ENCODE results near the gene CNOT3.
"Not testable (repeated sequence)": the region's sequence is repeated elsewhere in the genome, so short reads cannot be mapped to it uniquely, and the experiment has no call there.

The CNOT3 gene

GRCh38 chr19:54173951-54174834, 36.6 kb downstream of the CNOT3 start:
- DNase-seq, result no peak
- TF ChIP-seq CTCF (IDR thresholded peaks at IDR 0.05; ENCODE audit: low read depth, low read length), result no peak
- Histone ChIP-seq H3K27me3 (peaks cover 9% of the 10 kb centered on the region; the same call in 1 of the 2 replicates), H3K4me3 (ENCODE audit: low read depth, low read length) (no peak overlapping the region), H3K36me3 (no peaks in the 10 kb centered on the region), H3K4me1 (no peaks in the 10 kb centered on the region), H3K9me3 (no peaks in the 10 kb centered on the region)

- DNase-seq, result peak; percentile 57
- Histone ChIP-seq H3K27me3 (no peaks in the 10 kb centered on the region; the same call in 1 of the 2 replicates), H3K4me1 (peaks cover 4% of the 10 kb centered on the region; the same call in 1 of the 2 replicates), H3K4me3 (ENCODE audit: low read depth, low read length) (no peak overlapping the region), H3K36me3 (no peaks in the 10 kb centered on the region), H3K9me3 (no peaks in the 10 kb centered on the region)
- no peak for TF ChIP-seq CTCF (IDR thresholded peaks at IDR 0.05; ENCODE audit: low read depth, low read length)
Measured at GRCh38 chr19:54178581-54179261, 41.2 kb downstream of the CNOT3 start.

- TF ChIP-seq CTCF (IDR thresholded peaks at IDR 0.05; ENCODE audit: low read depth, low read length), result no peak
- H3K4me3 ChIP-seq (ENCODE audit: low read depth, low read length), result no peak overlapping the region
- H3K9me3 ChIP-seq, result no peaks in the 10 kb centered on the region
- peaks cover 4% of the 10 kb centered on the region; the same call in 1 of the 2 replicates for H3K4me1 ChIP-seq
- no peak for DNase-seq
- H3K27me3 ChIP-seq, result no peaks in the 10 kb centered on the region
- H3K36me3 ChIP-seq, result no peaks in the 10 kb centered on the region
Measured at GRCh38 chr19:54179262-54179852, 41.8 kb downstream of the CNOT3 start.

GRCh38 chr19:54179921-54180461, 42.4 kb downstream of the CNOT3 start:
- Histone ChIP-seq H3K4me1 (peaks cover 4% of the 10 kb centered on the region; the same call in 1 of the 2 replicates), H3K27me3 (no peaks in the 10 kb centered on the region), H3K9me3 (no peaks in the 10 kb centered on the region), H3K4me3 (ENCODE audit: low read depth, low read length) (no peak overlapping the region), H3K36me3 (no peaks in the 10 kb centered on the region)
- peak; percentile 88 for DNase-seq
- peak; percentile 83 for TF ChIP-seq CTCF (IDR thresholded peaks at IDR 0.05; ENCODE audit: low read depth, low read length)

GRCh38 chr19:54180691-54181091, 43.1 kb downstream of the CNOT3 start:
- Histone ChIP-seq H3K27me3 (no peaks in the 10 kb centered on the region), H3K36me3 (no peaks in the 10 kb centered on the region), H3K9me3 (no peaks in the 10 kb centered on the region), H3K4me3 (ENCODE audit: low read depth, low read length) (no peak overlapping the region), H3K4me1 (peaks cover 4% of the 10 kb centered on the region; the same call in 1 of the 2 replicates)
- no peak for DNase-seq
- no peak for TF ChIP-seq CTCF (IDR thresholded peaks at IDR 0.05; ENCODE audit: low read depth, low read length)

- not testable (repeated sequence) for H3K9me3 ChIP-seq; H3K4me3 ChIP-seq (ENCODE audit: low read depth, low read length); H3K36me3 ChIP-seq; H3K27me3 ChIP-seq; DNase-seq; H3K4me1 ChIP-seq
Measured at GRCh38 chr19:54181894-54182293, 44.3 kb downstream of the CNOT3 start.
